ENCODE results near the gene GNPNAT1.
A peak's percentile ranks its signal among the peaks of the same experiment; 100 is the strongest.

GNPNAT1 gene

DNA sequence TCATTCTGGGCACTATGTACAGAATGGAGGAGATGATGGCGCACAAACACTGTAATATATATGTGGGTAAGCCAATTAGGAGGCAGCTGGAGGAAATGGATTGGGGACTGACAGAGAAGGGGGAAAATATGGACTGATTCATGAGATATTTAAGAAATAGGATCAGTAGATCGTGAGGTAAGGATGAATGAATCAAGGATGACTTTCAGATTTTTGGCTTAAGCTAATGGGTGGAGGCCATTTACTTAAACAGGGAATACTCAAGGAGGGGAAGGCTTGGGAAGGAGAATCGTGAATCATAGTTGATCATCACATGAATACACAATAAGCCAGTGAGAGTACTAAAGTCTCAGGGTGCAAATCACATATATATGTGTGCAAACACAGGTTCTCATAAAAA lies 11.2 kb upstream of the GNPNAT1 start:
- TF ChIP-seq, protein P1, sequence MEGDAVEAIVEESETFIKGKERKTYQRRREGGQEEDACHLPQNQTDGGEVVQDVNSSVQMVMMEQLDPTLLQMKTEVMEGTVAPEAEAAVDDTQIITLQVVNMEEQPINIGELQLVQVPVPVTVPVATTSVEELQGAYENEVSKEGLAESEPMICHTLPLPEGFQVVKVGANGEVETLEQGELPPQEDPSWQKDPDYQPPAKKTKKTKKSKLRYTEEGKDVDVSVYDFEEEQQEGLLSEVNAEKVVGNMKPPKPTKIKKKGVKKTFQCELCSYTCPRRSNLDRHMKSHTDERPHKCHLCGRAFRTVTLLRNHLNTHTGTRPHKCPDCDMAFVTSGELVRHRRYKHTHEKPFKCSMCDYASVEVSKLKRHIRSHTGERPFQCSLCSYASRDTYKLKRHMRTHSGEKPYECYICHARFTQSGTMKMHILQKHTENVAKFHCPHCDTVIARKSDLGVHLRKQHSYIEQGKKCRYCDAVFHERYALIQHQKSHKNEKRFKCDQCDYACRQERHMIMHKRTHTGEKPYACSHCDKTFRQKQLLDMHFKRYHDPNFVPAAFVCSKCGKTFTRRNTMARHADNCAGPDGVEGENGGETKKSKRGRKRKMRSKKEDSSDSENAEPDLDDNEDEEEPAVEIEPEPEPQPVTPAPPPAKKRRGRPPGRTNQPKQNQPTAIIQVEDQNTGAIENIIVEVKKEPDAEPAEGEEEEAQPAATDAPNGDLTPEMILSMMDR (IDR thresholded peaks at IDR 0.05; ENCODE audit: low read depth, low read length), result no peak
- DNase-seq (ENCODE audit: extremely low read depth, low read depth), result peak; percentile 41

DNA sequence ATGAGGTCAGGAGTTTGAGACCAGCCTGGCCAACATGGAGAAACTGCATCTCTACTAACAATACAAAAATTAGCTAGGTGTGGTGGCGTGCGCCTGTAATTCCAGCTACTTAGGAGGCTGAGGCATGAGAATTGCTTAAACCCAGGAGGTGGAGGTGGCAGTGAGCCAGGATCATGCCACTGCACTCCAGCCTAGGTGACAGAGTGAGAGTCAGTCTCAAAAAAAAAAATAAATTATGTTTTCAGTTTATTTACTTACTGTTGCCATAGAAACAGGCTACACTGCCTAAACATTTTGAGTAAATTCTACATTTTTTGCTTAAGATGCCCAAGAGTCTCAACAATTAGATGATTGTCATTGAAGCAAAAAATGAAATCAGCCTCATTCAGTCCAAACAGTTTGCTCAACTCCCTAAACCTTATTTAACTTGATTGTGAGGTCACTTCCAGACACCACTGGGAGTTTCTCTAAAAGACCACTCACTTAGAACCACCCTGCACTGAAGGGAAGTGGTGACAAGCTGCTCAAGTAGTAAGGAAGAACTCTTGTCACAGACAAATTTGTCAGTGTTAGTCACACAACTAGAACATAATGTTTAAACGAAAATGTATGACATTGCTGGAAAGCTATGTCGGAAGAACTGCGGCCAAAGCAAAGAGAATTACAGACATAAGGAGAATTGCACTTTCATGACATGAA lies 9.8 kb upstream of the GNPNAT1 start:
- DNase-seq (ENCODE audit: extremely low read depth, low read depth), result peak; percentile 42
- TF ChIP-seq, protein P1 (IDR thresholded peaks at IDR 0.05; ENCODE audit: low read depth, low read length), result no peak

DNA sequence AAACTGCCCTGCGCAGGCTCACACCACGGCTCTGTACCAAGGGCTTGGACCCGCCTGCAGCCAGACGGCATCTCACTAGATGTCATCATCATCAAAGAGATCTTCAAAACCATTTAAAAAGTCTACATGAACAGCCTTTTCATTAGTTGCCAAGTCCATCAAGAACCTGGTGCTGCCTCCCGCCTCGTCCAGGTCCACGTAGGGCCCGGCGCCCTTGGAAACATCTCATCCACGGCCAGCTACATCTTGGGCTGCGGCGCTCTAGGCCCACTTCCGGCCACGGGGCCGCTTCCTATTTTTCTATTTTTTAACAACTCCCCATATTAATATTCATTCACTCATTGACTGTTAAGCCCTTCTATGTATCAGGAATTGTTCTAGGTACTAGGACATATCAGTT lies 7.4 kb upstream of the GNPNAT1 start:
- no peak for DNase-seq (ENCODE audit: extremely low read depth, low read depth)
- TF ChIP-seq, protein P1 (IDR thresholded peaks at IDR 0.05; ENCODE audit: low read depth, low read length), result no peak

DNA sequence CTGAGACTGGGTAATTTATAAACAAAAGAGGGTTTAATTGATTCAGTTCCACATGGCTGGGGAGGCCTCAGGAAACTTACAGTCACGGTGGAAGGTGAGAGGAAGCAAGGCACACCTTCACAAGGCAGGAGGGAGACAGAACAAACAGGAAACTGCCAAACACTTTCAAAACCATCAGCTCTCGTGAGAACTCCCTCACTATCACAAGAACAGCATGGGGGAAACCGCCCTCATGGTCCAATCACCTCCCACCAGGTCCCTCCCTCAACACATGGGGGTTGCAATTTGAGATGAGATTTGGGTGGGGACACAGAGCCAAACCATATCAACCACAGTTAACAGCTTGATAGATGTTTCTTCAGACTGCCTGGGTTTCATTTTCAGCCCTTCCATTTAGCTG lies 6.2 kb upstream of the GNPNAT1 start:
- no peak for DNase-seq (ENCODE audit: extremely low read depth, low read depth)

DNA sequence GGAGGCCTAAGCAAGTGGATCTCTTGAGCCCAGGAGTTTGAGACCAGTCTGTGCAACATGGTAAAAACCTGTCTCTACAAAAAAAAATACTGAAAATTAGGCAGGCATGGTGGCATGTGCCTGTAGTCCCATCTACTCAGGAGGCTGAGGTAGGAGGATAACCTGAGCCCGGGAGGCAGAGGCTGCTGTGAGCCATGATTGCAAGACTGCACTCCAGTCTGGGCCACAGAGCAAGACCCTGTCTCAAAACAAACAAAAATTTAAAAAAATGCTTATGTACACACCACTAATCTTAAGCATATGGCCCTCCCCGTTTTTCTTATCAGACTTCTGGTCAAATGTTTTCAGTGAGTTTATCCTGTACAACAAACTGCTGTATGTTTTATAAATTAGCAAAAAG lies 1.7 kb upstream of the GNPNAT1 start:
- DNase-seq (ENCODE audit: extremely low read depth, low read depth), result no peak
- TF ChIP-seq, protein P1 (IDR thresholded peaks at IDR 0.05; ENCODE audit: low read depth, low read length), result no peak

More for the DNA sequence above, 6.2 kb upstream of the GNPNAT1 start:
- TF ChIP-seq, protein P1 (IDR thresholded peaks at IDR 0.05; ENCODE audit: low read depth, low read length), result no peak

DNA sequence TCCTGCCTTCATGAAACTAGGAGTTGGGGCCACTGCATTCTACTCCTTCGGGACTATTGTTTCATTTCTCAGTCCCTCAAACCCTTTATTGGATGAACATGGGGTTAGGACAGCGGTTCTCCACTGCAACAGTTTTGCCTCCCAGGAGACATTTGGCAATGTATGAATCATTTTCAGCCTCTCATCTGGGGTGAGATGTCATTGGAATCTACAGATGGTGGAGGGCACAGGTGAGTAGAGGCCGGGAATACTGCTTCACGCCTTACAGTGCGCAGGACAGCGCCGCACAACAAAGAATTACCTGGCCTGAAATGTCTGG lies 649 bp upstream of the GNPNAT1 start:
- DNase-seq (ENCODE audit: extremely low read depth, low read depth), result no peak
- TF ChIP-seq, protein P1 (IDR thresholded peaks at IDR 0.05; ENCODE audit: low read depth, low read length), result no peak

DNA sequence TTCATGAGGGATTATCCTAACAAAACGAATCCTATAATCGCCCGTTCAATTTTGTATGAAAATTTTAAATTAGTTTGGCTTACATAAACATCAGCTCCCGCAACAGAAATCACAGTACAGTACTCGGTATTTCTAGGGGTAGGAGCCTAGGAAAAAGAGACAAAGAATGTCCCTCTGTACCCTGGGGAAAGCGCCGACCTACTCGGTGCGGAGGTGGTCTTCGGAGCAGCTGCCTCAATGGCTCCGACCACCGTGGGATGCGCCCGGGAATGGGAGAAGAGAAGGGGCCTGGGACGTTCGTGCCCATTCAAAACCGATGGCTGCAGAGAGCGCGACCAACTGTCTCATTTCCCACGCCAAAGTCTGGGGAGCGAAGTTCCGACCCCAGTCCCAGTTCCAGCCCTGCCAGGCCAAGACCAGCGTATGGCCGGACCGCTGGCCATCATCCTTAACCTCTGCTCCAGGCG lies 618 bp downstream of the GNPNAT1 start:
- TF ChIP-seq, protein P1 (IDR thresholded peaks at IDR 0.05; ENCODE audit: low read depth, low read length), result no peak
- peak; percentile 15 for DNase-seq (ENCODE audit: extremely low read depth, low read depth)
